Glomerular visceral epithelial cell (primary cell): ENCODE data around the gene COMTD1.
A peak's percentile ranks its signal among the peaks of the same experiment; 100 is the strongest.

Experiments
- DNase-seq: peaks from one replicate; pipeline ENCODE4 v3.0.0-alpha.2; 2016; ENCODE audit errors: extremely low spot score

The COMTD1 gene

DNA sequence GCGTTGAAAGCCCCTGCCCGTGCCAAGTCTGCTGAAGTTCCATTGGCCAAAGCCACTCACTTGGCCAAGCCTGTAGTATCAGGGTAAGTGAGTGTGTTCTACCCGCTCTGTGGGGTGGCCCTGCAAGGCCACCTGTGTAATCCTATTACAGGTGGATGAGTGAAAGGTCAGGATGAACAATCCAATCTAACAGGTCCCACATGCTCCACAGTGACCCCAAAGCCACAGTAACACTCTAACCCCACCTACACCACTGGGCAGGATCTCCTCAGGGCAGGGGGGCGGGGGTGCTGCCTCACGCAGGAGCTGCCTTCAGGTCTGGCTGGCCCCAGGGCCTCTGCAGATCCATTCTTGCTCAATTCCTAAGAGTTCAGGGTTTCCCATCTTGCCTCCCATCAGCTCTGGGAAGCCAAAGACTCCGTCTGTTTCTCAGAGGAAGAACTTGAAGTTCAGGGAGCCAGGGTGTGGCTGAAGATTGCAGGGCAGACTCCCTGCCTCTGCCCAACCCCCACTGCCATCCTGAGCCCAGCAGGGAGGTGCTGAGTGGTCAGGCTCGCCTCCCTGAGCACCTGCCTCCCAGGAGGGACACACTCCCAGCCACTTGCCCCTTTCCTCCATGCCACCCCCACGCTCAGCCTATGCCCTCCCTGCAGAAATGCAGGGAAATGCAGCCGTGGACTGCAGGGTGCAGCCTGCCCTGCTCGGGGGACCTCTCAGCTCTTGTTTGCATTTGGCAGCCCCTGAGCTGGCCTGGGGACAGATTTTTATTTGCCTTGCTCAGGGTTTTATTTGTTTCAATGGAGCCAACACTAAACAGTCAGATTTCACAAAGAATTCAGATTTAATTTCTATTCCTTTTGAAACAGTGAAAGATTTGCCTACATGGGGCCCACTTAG lies 9.8 kb upstream of the COMTD1 start:
- no peak for DNase-seq

- no peak for DNase-seq
Measured at GRCh38 chr10:75244487-75245353, 9.0 kb upstream of the COMTD1 start.

GRCh38 chr10:75243426-75243825 lies 7.7 kb upstream of the COMTD1 start:
- no peak for DNase-seq

GRCh38 chr10:75240329-75241076 lies 4.7 kb upstream of the COMTD1 start:
- DNase-seq: no peak

- DNase-seq: no peak
Measured at GRCh38 chr10:75239096-75239790, 3.5 kb upstream of the COMTD1 start.

GRCh38 chr10:75238182-75239095 lies 2.7 kb upstream of the COMTD1 start:
- no peak for DNase-seq

GRCh38 chr10:75236178-75236825 lies 545 bp upstream of the COMTD1 start:
- no peak for DNase-seq

GRCh38 chr10:75234683-75235374 lies 928 bp downstream of the COMTD1 start:
- DNase-seq: no peak

- peak; percentile 97 for DNase-seq
Measured at GRCh38 chr10:75234017-75234682, 1.6 kb downstream of the COMTD1 start.

DNA sequence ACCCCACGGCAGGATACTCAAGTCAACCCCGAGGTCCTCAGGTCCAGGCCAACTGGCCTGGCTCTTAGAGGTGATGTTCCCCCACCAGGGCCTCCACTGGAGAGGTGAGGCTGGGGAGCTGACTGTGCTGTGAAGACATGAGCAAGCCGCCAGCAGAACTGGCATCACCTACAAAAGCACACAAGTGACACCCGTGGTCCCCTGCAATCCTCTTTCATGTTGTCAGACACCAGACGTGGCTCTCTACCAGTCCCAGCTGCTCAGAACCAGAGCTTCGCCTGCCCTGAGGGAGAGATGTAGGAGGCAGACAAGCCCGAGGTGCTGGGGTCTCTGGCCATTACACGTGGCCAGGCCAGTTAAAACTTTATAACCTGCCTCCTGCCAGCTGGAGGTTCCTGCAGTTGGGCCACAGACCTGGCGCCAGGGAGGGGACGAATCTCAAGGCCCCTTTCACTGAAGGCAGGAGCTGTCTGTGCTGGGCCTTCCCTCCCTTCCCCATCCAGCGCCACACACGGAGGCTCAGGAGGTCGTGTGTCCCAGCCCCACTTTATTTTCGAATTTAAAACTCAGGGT lies 2.2 kb downstream of the COMTD1 start:
- DNase-seq: no peak

GRCh38 chr10:75231672-75232581 lies 3.8 kb downstream of the COMTD1 start:
- DNase-seq: no peak

- DNase-seq: peak; percentile 84
Measured at GRCh38 chr10:75230600-75231038, 5.1 kb downstream of the COMTD1 start.

- DNase-seq: peak; percentile 23
Measured at GRCh38 chr10:75229971-75230370, 5.8 kb downstream of the COMTD1 start.

GRCh38 chr10:75228834-75229233 lies 6.9 kb downstream of the COMTD1 start:
- no peak for DNase-seq

DNA sequence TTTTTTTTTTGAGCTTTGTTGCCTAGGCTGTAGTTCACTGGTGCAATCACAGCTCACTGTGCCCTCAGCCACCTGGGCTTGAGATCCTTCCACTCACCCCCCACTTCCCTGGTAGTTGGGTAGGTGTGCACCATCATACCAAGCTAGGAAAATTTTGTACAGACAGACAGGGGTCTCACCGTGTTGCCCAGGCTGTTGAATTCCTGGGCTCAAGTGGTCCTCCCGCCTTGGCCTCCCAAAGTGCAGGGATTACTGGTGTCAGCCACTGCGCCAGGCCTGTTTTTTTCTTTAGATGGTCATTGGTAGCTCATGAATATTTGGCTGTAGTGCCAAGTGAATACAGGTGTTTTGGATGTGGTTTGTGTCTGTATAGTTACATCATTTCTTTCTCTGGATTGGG lies 7.5 kb downstream of the COMTD1 start:
- DNase-seq: no peak

- DNase-seq: no peak
Measured at GRCh38 chr10:75226656-75227055, 9.1 kb downstream of the COMTD1 start.

DNA sequence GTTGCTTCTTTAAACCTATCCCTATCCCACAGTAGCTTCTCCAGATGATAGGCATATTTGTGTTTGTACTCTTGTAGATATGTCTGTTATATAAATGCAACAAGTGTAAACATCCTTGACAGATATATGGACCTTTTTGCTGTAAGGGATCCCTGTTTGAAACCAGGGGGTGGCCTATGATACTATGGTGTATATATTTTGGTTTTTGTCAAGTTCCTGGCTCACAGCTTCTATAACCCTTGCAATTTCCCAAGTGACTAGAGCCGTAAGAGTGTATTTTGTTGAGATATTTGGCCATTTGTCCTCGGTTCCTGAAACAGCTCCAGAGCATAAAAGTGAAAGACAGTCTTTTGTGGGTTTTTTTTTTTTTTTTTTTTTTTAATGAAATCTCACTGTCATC lies 9.7 kb downstream of the COMTD1 start:
- DNase-seq: no peak
